ENCODE data around the gene TTLL5.

Gene TTLL5

DNA sequence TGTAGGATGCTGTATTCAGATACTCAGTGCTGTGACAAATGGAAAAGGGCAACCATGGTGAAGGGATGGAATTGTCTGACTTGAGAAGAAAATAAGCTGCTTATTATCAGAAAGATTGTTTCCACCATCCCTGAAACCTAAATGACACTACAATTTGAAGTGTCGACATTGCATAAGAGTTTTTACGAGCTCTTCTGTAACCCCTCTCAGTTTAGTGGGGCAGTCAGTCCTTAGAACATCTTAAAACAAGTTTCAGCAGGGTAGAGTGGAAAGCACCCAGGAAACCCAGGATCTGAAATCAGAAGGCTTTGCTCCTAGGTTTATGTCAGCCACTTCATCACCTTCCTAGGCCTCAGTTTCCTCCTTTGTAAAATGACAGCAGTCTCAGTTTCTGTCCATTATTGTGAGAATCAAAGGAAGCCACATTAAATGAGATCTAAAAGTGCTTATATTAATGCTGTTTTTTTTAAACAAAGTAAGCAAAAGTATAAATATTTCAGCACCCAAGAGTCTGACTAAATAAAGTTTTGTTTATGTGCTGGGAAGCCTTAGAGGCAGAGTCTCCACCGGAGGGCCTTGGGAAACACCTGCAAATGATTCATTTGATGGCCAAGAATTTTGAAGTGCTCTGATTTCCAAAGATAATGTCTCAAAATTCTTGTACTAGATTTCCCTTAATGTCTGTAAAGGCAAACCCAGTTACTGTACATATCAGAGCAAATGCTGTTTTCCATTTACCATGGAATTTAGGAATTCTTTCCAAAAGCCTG, 326.3 kb downstream of the TTLL5 start:
- H3K4me3 ChIP-seq (ENCODE audit: low read depth, low read length), result no peak overlapping the region
- TF ChIP-seq, protein P1, sequence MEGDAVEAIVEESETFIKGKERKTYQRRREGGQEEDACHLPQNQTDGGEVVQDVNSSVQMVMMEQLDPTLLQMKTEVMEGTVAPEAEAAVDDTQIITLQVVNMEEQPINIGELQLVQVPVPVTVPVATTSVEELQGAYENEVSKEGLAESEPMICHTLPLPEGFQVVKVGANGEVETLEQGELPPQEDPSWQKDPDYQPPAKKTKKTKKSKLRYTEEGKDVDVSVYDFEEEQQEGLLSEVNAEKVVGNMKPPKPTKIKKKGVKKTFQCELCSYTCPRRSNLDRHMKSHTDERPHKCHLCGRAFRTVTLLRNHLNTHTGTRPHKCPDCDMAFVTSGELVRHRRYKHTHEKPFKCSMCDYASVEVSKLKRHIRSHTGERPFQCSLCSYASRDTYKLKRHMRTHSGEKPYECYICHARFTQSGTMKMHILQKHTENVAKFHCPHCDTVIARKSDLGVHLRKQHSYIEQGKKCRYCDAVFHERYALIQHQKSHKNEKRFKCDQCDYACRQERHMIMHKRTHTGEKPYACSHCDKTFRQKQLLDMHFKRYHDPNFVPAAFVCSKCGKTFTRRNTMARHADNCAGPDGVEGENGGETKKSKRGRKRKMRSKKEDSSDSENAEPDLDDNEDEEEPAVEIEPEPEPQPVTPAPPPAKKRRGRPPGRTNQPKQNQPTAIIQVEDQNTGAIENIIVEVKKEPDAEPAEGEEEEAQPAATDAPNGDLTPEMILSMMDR (IDR thresholded peaks at IDR 0.05; ENCODE audit: borderline replicate concordance, insufficient read depth, low read depth, low read length), result no peak

DNA sequence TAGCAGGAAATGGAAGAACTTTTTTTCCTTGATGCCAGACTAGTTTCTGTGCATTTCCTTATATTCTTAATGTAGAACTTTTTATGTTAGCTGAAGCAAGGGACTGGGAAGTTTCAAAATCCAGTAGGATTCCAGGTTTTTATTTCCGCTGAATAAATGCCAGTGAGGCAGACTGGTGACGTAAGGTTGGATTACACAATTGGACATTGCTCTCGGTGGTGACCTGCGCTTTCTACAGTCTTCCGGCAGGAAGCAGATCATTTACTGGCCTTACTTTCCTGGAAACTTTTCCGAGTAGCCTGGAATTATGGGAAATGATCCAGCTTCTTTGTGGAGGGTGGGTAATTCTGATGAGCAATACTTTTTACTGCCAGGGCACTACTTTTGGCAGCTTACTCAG, 328.1 kb downstream of the TTLL5 start:
- no peak overlapping the region for H3K4me3 ChIP-seq (ENCODE audit: low read depth, low read length)
- TF ChIP-seq, protein P1 (IDR thresholded peaks at IDR 0.05; ENCODE audit: borderline replicate concordance, insufficient read depth, low read depth, low read length), result no peak

DNA sequence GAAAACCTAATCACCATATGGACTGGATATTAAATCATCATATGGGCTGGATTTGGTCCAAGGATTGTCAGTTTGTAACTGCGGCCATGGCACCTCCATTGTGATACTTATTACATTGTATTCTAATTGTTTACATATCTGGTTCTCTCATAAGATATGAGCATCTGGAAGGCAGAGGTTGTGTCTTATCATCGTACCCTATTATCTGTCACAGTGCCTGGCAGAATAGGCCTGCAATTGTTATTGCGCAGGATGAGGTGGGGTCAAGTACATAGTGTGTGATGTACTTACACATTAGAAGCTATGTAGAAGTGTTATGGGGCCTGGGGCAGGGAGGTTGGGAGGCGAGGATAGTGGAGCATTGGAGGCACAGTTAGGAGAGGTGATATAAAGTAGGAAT, 329.3 kb downstream of the TTLL5 start:
- no peak overlapping the region for H3K4me3 ChIP-seq (ENCODE audit: low read depth, low read length)
- TF ChIP-seq, protein P1 (IDR thresholded peaks at IDR 0.05; ENCODE audit: borderline replicate concordance, insufficient read depth, low read depth, low read length), result no peak

DNA sequence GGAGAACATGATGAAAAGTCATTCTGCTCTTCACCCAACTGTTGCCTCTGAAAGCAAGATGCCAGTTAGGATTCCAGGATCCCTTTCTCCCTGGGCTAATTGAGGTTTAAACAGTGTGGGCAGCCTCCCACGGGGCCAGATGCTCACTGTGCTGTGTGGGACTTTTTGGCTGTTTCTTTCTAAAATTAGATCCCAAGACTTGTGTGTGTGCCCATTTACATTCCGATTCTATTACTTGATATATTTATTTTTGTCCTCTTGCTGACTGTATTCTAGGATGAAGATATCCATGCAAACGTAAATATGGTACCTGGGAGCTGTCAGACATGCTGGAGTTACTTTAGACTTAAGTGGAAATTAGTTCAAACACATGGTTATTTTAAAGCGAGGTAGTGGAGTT, 330.7 kb downstream of the TTLL5 start:
- H3K4me3 ChIP-seq (ENCODE audit: low read depth, low read length), result no peak overlapping the region
- TF ChIP-seq, protein P1 (IDR thresholded peaks at IDR 0.05; ENCODE audit: borderline replicate concordance, insufficient read depth, low read depth, low read length), result no peak

DNA sequence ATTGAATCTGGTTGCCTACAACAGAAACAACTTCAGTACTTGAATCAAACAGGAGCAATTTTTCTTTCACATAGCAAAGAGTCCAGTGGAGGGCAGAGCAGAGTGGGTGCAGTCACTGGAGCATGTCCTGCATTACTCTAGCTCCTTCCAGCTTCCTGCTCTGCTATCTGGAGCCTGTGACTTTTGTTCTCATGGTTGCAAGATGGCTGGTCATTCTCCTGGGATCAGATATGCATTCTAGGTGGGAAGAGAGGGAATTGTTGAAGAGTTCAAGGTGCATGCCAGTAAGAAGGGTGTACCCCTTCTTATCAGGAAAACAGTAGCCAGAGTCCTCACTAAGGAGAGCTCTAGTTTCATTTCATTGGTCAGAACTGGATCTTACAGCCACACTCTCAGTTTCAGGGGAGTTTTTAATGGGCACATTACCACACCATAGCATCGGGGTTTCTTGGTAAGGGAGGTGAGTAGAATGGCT, 332.6 kb downstream of the TTLL5 start:
- no peak overlapping the region for H3K4me3 ChIP-seq (ENCODE audit: low read depth, low read length)
- TF ChIP-seq, protein P1 (IDR thresholded peaks at IDR 0.05; ENCODE audit: borderline replicate concordance, insufficient read depth, low read depth, low read length), result no peak

DNA sequence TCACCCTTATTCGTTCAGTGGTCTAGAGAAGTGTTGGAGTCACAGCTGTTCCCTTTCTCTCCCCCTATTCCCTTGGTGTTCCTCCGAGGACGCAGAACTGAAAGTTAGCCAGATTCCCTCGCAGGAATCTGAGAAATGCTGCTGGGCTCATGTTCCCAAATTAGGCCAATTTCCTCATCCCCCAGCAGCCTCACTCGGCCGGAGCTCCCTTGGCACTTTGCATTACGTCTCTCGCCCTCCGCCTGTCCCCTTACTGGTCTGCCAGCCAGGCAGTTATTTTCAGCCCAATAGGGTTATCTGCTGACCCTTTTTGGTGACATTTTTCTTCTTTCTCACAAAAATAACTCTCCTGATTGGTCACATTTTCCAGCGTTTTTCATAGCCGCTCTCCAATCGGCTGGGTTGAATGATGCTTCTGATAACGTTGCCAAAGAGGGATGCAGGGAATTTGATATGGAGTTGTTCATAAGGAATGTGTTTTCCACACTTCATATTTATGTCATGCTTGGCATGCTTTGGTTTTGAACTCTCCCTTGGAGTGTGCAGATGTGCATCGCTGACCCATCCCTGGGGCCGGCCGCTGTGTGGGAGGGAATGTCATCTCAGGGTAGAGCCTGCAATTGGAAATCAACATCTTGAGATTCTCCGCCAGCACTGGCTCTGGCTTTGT, 334.5 kb downstream of the TTLL5 start:
- no peak overlapping the region for H3K4me3 ChIP-seq (ENCODE audit: low read depth, low read length)
- TF ChIP-seq, protein P1 (IDR thresholded peaks at IDR 0.05; ENCODE audit: borderline replicate concordance, insufficient read depth, low read depth, low read length), result no peak

DNA sequence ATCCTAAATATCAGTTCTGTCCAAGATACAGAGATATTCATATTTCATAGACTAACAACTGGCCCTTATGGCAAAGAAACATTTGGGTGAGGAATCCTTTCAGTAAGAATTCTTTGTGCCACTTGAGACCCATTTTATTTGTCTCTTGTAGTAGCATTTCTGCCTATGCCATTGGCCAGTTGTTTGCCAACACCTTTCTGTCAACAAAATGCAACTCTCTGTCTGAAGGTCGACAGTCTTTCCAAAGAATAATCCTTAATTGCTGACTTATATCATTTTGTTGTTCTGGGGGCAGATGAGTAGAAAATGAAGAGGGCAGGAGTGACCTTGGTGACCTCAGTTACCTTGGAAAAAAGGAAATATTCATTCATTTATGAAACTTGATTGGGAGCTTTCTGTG, 335.4 kb downstream of the TTLL5 start:
- TF ChIP-seq, protein P1 (IDR thresholded peaks at IDR 0.05; ENCODE audit: borderline replicate concordance, insufficient read depth, low read depth, low read length), result no peak
- H3K4me3 ChIP-seq (ENCODE audit: low read depth, low read length), result no peak overlapping the region

Measured in GM12875 (cell line).